SHP77 (cell line): Measurements from ENCODE around the gene NUP98.

ENCODE experiments used
- DNase-seq, 2 experiments: peaks; one replicate each; lab custom pipeline; 2025; lab: John Stamatoyannopoulos, UW

The NUP98 gene

GRCh38 chr11:3641191-3641590 is 156.2 kb downstream of the NUP98 start:
- DNase-seq, result no peak

DNA sequence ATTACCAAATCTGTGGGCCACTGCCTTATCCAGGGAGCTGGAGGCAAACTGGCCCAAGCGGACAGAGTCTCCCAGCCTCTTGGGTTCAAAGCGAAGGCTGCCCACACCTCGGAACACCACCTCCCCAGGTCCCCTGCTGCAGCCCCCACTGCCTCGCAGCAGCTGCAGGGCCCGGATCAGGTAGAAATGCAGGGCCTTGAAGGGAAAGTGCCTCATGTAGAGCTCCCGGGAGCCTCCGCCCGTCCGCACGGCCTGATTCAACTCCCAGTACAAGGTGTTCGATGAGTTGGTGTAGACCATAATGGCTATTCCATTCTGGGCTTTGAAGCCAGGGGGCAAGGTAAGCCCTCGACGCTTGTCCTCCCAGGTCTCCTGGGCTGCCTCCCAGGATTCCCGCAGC is 157.5 kb downstream of the NUP98 start:
- no peak for DNase-seq

DNA sequence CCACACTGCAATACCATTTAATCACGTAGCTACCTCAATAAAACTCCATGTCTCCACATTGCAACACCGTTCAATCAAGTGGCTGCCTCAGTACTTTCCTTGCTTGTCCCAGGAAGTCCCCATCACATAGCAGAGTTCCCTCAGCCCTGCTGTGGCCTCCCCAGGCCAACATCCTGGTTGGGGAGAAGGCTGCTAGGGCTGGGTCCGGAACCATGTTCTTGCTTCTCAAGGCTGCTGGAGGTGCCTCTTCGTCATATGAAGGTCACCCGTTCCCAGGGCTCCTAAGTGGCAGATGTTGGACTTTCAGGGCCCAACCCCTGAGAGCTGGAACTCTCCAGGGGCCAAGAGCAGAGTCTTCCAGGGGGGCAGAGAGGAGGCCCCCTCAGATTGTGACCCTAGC is 158.8 kb downstream of the NUP98 start:
- no peak for DNase-seq

GRCh38 chr11:3637201-3637600 is 160.2 kb downstream of the NUP98 start:
- DNase-seq, result no peak

DNA sequence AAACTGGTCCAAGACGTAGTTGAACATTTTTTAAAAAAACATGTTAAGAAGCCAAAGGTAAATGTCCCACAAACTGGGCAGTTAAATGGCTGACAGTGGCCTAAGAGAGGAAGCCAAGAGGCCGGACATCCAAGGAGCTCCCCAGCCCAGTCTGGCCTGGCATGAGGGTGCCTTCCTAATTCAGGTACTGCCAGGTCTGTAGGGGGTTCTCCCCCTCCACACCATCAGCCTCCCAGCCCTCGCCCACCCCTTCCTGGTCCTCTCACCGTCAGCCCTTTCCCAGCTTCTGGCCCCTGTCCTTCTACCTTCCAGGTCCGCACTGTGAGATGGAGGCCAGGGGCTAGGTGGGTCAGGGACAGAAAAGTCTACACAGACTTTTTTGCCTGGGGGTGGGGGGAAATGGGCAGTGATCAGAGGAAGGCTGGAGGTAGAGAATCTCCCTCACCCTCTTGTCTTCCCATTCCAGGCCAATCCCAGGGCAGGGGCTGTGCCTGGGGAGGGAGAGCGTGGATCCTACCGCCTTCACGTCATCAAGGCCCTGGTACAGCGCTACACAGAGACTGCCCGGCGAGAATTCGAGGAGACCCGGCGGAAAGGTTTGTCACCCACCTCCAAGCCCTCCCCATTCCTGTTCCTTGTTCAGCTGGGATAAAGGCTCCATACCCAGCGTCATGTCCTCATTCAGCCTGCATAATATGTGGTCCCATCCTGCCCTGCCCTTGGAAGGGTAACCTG is 161.5 kb downstream of the NUP98 start:
- no peak for DNase-seq

DNA sequence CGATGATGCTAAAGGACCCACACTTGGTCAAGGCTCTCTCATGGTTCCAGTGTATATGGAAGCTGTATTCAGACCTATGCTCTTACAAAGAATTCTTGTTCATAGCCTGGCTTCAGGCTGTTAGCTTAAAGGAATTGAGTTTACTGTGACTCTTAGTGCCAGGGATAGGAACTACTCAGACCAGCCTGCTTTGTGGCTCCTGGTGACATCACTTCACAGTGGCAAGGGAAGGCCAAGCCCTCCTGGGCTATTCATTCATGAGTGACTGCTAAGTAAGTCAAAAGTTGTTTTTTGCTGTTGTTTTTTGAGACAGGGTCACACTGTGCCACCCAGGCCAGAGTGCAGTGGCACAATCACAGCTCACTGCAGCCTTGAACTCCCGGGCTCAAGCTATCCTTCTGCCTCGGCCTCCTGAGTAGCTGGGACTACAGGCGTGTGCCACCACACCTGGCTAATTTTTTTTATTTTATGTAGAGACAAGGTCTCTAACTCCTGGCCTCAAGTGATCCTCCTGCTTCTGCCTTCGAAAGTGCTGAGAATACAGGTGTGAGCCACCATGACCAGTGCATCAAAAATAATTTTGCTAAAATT is 165.2 kb downstream of the NUP98 start:
- no peak for DNase-seq

DNA sequence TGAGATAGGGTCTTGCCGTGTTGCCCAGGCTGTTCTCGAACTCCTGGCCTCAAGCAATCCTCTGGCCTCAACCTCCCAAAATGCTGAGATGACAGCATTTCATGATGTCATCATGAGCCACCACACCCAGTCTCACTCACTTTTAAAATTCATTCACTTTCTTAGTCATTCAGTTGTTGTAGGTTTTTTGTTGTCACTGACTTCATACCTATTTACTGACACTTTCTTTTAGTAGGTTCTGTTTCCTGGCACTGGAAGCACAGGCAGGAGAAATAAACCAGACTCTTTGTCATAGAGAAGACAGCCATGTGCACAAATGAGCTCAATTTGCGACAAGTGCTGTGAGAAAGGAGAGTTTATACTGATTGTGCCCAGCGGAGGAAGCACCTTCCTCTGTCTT is 166.0 kb downstream of the NUP98 start:
- no peak for DNase-seq

DNA sequence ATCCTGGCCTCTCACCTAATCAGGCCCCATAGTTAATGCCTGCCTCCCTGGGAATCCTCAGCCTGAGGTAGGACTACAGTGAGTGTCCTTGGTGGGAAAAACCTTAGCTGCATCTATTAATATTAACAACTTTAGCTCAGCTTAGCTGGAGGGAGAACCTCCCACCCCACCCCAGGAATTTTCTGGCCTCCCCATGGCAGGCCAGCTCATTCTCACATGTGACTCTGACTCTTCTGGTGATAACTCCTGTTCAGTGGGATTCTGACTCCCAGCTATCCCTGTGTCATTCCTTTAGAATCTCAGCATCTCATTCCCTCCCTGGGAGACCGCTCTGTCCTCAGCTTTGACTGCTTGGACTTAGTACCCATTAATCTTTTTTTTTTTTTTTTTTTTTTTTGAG is 170.1 kb downstream of the NUP98 start:
- no peak for DNase-seq

DNA sequence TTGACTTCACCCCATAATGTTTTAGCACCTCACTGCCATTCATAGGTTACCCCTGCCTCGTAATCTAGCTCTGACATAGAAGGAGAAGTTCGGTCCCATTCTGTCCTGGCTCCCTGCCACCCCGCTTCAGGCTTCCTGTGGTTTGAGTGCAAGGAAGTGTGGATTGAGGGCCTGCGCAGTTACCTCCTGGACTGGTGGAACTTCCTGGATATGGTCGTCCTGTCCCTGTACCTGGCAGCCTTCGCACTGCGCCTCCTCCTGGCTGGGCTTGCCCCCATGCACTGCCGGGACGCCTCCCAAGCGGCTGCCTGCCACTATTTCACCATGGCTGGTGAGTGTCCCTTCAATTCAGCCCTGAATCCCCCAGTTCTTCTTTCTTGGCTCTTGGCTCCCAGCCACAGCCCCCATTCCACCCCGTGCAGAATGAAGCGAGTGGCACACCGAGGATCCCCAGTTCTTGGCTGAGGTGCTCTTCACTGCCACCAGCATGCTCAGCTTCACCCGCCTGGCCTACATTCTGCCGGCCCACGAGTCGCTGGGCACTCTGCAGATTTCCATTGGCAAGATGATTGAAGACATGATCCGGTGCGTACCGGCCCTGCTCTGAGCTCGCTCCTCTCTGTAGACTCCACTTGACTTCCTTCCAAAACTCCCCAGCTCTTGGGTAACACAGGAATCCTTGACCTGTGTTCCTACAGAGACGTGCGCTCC is 170.9 kb downstream of the NUP98 start:
- no peak for DNase-seq
